GM19463 (cell line): Measurements from ENCODE around the gene BAIAP2.

ENCODE experiments used
- ATAC-seq: cut with Tn5 transposase; IDR thresholded peaks from one replicate; pipeline ENCODE4 v1.9.1; 2021; ENCODE audit warnings: mild to moderate bottlenecking, moderate library complexity; ENCODE audit not compliant: unreplicated experiment

BAIAP2 gene

GRCh38 chr17:81121841-81122733 lies 87.1 kb downstream of the BAIAP2 start:
- ATAC-seq, result no peak

DNA sequence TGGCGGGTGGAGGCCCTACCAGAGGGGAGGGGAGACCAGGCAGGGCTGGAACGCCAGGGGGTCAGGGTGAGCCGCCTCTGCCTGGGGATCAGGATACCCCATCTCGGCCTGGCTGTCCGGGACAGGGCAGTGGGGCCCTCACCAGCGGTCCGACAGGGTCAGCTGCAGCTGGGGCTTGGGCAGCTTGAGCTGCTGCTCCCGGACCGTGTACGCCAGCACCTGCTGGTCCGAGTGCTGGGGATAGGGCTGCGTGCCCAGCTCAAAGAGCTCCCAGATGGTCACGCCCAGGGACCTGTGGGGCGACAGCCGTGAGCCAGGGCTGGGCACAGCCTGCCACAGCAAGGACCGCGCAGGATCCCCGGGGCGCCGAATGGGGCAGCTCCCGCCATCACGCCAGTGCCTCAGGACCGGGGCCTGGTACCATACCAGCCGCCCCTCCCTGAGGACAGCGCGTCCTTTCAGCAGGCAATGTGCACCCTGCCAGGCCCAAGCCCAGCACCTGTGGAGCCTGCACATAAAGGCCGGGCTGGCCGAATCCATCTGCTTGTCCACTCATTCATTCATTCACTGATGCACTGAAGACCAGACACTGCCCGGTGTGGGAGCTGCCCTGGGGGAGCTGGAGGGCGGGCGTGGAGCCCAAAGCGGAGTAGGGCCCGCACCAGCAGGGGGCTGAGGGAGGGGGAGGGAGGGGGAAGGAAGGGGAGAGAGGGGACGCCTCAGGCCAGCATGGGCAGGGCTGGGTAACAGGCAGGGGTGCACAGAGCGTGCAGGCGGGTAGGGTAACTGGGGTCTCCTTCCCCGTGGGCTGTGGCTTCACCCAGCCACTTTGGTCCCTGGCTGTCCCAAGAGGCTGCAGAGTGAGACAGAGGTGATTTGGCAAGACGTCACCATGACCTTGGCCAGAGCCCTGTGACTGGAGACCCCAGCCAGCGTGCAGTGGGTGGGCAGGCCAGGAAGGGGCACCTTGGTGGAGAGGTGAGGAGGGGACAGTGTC lies 88.4 kb downstream of the BAIAP2 start:
- ATAC-seq, result no peak

DNA sequence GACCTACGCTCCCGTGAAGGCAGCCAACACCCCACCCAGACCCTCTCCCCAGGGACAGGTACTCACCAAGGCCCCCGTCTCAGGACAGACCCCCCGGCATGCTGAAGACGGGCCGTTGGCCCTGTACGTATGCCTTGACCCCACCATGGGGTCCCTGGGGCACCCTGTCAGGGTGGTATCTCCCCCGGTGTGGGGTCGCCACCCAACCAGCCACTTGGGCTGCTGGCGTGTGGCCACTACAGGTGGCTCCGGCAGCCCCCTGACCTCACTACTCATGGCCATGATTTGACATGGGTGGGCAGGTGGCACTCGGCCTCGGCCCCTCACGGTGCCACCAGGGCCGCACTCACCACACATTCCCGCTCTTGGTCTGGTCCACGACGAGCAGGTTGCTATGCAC lies 89.4 kb downstream of the BAIAP2 start:
- ATAC-seq, result no peak

GRCh38 chr17:81125573-81126081 lies 90.7 kb downstream of the BAIAP2 start:
- ATAC-seq, result no peak

GRCh38 chr17:81126281-81127132 lies 91.6 kb downstream of the BAIAP2 start:
- no peak for ATAC-seq

- no peak for ATAC-seq
These were observed 92.1 kb downstream of the BAIAP2 start for GRCh38 chr17:81127133-81127455.

GRCh38 chr17:81127526-81128177 lies 92.7 kb downstream of the BAIAP2 start:
- no peak for ATAC-seq

DNA sequence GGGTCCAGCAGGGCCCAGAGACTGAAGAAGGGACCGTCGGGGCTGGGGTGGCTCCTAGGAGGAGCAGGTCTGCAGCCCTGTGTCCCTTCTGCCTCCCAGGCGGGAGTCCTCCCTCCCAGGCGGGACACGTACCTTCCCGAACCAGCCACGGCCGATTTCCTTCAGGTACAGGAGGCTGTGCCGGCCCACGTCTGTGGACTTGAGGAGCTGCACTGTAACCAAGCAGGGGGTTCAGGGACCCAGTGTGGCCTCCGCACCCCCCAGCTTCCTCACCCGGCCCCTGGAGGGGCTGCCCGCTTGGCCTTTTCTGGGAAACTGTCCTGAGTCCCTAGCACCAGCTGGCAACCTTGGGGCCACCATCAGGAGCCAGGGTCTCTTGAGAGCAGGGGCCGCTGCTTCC lies 93.4 kb downstream of the BAIAP2 start:
- ATAC-seq, result no peak

GRCh38 chr17:81128774-81129173 lies 93.8 kb downstream of the BAIAP2 start:
- no peak for ATAC-seq

DNA sequence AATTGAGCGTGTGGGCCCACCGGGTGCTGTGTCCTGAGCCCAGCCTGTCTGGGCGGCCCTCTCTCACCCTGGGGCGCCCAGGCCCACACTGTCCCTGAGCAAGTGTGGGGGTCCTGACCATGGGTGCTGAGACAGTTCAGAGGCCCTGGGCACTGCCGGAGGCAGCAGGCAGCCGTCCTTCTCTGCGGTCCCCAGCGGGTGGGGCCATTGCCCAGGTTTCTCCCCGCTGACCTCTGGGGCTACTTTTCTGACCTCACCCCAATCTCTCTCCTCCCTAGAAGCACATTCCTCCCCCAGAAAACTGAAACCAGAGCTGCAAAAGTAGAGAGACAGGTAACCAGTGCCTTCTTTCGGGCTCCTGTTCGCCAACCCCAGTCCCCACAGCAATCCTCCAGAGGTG lies 94.3 kb downstream of the BAIAP2 start:
- no peak for ATAC-seq

GRCh38 chr17:81129711-81130367 lies 94.9 kb downstream of the BAIAP2 start:
- no peak for ATAC-seq

DNA sequence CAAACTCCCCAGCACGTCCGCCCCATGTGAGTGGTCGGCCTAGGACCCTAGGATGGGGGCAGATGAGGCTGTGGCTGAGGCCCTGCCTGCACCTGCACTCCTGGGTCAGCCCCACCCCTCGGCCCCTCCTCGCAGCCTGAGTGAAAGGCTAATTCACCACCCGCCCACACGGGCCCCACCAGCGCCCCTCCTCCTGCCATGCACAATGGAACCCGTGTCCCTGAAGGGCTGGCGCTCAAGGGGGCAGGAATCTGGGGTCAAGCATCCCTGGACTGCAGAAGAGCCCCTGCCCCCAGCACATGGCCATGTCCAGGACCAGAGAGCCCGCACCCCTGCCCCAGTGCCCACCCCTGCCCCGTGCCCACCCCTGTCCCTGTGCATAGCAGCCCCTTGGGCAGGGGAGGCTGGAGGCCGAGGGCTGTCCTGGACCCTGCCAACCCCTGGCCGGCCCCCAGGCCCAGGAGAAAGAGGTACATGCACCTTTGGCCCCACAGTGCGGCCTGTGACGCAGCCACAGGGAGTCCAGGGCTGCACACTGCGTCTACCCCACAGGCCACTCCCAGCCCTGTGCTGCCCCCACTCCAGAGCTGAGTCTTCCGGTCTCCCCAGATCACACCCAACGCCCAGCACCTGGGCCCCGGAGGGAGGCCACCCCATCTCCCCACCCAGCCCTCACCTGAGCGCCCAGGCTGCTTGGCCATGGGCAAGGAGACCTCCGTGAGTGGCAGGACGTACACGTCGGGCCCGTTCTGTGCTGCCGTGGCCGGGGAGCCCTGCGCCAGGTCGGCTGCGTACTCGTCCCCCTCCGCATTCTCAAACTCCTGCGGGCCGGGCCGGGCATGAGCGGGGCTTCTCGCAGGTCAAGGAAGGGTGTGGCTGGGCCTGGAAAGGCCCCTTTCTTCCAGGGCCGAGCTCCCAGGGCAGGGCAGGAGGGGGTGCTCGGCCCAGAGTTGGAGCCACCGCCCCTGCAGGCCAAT lies 95.7 kb downstream of the BAIAP2 start:
- no peak for ATAC-seq

DNA sequence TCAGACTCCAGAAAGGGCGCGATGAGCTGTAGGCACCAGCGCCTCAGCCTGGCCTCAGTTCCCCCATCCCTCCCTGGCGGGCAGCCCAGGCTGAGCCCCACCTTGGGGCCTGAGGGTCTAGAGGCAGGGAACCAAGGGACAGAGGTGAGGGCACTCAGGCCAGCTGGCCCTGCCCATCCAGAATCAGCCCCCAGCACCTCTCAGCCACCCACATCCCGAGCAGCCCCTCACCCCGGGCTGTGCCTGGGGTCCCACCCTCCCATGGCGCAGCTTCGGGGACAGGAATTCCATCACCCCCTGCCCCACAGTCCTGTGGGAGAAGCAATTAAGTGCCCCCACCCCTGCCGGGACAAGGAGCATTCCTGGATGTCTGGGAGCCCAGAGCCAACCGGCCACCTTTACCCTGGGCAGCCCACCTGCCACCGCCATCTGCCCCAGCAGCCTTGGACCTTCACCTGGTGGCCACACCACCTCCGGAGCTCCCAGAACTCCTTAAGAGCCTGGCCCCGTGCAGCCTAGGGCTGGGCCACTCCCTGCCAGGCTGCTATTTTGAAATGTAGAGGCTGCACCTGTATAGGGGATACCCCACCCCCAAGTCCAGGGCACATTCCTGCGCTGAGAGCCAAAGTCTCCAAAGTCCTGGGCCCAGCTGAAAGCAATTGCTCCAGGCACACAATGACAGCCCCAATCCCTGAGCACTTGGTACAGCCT lies 96.7 kb downstream of the BAIAP2 start:
- no peak for ATAC-seq

GRCh38 chr17:81132197-81132540 lies 97.2 kb downstream of the BAIAP2 start:
- no peak for ATAC-seq

GRCh38 chr17:81132770-81133723 lies 98.1 kb downstream of the BAIAP2 start:
- no peak for ATAC-seq

GRCh38 chr17:81134064-81134781 lies 99.3 kb downstream of the BAIAP2 start:
- no peak for ATAC-seq
